Measurements from ENCODE around the gene GRIK5.

The GRIK5 gene

GRCh38 chr19:41984961-41985360 lies 85.0 kb downstream of the GRIK5 start:
- DNase-seq = no peak

- DNase-seq = no peak
These were observed 88.3 kb downstream of the GRIK5 start for GRCh38 chr19:41981724-41982123.

- no peak for DNase-seq
These were observed 91.5 kb downstream of the GRIK5 start for GRCh38 chr19:41978470-41978869.

GRCh38 chr19:41977916-41978315 lies 92.1 kb downstream of the GRIK5 start:
- DNase-seq = no peak

GRCh38 chr19:41974652-41975051 lies 95.4 kb downstream of the GRIK5 start:
- no peak for DNase-seq

- DNase-seq = no peak
These were observed 98.6 kb downstream of the GRIK5 start for GRCh38 chr19:41971363-41971762.

GRCh38 chr19:41969772-41970458 lies 100.1 kb downstream of the GRIK5 start:
- no peak for DNase-seq

GRCh38 chr19:41968751-41969595 lies 101.0 kb downstream of the GRIK5 start:
- DNase-seq = no peak

GRCh38 chr19:41967054-41967783 lies 102.8 kb downstream of the GRIK5 start:
- no peak for DNase-seq

GRCh38 chr19:41965106-41965505 lies 104.9 kb downstream of the GRIK5 start:
- no peak for DNase-seq

GRCh38 chr19:41960973-41961372 lies 109.0 kb downstream of the GRIK5 start:
- DNase-seq = no peak

GRCh38 chr19:41959056-41960053 lies 110.7 kb downstream of the GRIK5 start, which contains the start of gene RABAC1:
TSS of gene RABAC1 (minus strand) at chr19:41959321. CDS start at chr19:41959292, 29 bp downstream.
- peak; percentile 84 for DNase-seq

- DNase-seq = peak; percentile 78
These were observed 111.5 kb downstream of the GRIK5 start for GRCh38 chr19:41958367-41959055.

- peak; percentile 81 for DNase-seq
These were observed 112.1 kb downstream of the GRIK5 start for GRCh38 chr19:41957838-41958366.

GRCh38 chr19:41957161-41957837 lies 112.7 kb downstream of the GRIK5 start:
- no peak for DNase-seq

GRCh38 chr19:41956621-41957020 lies 113.4 kb downstream of the GRIK5 start:
- DNase-seq = no peak

GRCh38 chr19:41955521-41955920 lies 114.5 kb downstream of the GRIK5 start:
- no peak for DNase-seq

- peak; percentile 73 for DNase-seq
These were observed 118.3 kb downstream of the GRIK5 start for GRCh38 chr19:41951686-41952172.

Data from RPMI8226 (cell line).